Thyroid gland (tissue), 4 donors: ENCODE measurements around the gene GPHB5. TPM values are rescaled to one million over a fixed set of nuclear protein-coding genes. Genes with fewer than 3 reads are reported as not detected.

ENCODE experiments used
- DNase-seq, 2 donors: peaks; one replicate each; pipeline ENCODE4 v3.0.0-alpha.2; 2019
- H3K27ac ChIP-seq, 3 donors: fragments of 200-600 bp; sonication (generic); 1 replicate in 2 of 3; 2 replicates in 1 of 3; pipeline ENCODE4 v1.5.1; 2016 to 2019; ENCODE audit warnings: mild to moderate bottlenecking in 1 of 3, moderate library complexity in 1 of 3
- H3K27me3 ChIP-seq: fragments of 200-600 bp; sonication (generic); one replicate; pipeline ENCODE4 v1.5.1; 2019
- H3K36me3 ChIP-seq, 2 donors: fragments of 200-600 bp; sonication (generic); one replicate each; pipeline ENCODE4 v1.5.1; 2016 to 2019
- H3K4me1 ChIP-seq, 2 donors: fragments of 200-600 bp; sonication (generic); one replicate each; pipeline ENCODE4 v1.5.1; 2017 to 2019
- H3K4me3 ChIP-seq, 3 donors: fragments of 200-600 bp; sonication (generic); replicated peaks in 1 of 3; 1 replicate in 2 of 3; 2 replicates in 1 of 3; pipeline ENCODE4 v1.5.1; 2016; ENCODE audit warnings: mild to moderate bottlenecking in 1 of 3
- H3K9me3 ChIP-seq: fragments of 200-600 bp; sonication (generic); one replicate; pipeline ENCODE4 v1.5.1; 2017
- CTCF ChIP-seq, 6 experiments: fragments of 200-600 bp in 3 of 6; fragments of 450-650 bp in 3 of 6; sonication (generic) in 3 of 6; IDR thresholded peaks; one replicate each; pipeline ENCODE4 v1.5.1; 2016 to 2019; ENCODE audit warnings: antibody characterized with exemption in 6 of 6, mild to moderate bottlenecking in 2 of 6, inconsistent platforms in 1 of 6, moderate library complexity in 1 of 6
- POLR2A ChIP-seq, 2 donors: fragments of 450-650 bp; IDR thresholded peaks; one replicate each; pipeline ENCODE4 v1.6.1; 2017; ENCODE audit warnings: antibody characterized with exemption in 2 of 2, mild to moderate bottlenecking in 2 of 2, moderate library complexity in 1 of 2
- WGBS, 2 donors: methylation state at CpG; one replicate each; pipeline ENCODE4 v1.1.5; 2017; 5-methylcytosine and 5-hydroxymethylcytosine counted together
- intact Hi-C: fragments of 100-400 bp; cut with DNase I; formaldehyde crosslinking; loops from one replicate; pipeline ENCODE4 v1.15.1; 2023
- total RNA-seq, 4 donors: library from RNA; depleted of rRNA; stranded (reverse); fragments of >200 nt; gene quantifications; one replicate each; pipeline ENCODE4 v1.2.3, GENCODE V29; 2016

GPHB5 gene
- total RNA-seq, 4 donors from 2014 or later, result not detected

DNA sequence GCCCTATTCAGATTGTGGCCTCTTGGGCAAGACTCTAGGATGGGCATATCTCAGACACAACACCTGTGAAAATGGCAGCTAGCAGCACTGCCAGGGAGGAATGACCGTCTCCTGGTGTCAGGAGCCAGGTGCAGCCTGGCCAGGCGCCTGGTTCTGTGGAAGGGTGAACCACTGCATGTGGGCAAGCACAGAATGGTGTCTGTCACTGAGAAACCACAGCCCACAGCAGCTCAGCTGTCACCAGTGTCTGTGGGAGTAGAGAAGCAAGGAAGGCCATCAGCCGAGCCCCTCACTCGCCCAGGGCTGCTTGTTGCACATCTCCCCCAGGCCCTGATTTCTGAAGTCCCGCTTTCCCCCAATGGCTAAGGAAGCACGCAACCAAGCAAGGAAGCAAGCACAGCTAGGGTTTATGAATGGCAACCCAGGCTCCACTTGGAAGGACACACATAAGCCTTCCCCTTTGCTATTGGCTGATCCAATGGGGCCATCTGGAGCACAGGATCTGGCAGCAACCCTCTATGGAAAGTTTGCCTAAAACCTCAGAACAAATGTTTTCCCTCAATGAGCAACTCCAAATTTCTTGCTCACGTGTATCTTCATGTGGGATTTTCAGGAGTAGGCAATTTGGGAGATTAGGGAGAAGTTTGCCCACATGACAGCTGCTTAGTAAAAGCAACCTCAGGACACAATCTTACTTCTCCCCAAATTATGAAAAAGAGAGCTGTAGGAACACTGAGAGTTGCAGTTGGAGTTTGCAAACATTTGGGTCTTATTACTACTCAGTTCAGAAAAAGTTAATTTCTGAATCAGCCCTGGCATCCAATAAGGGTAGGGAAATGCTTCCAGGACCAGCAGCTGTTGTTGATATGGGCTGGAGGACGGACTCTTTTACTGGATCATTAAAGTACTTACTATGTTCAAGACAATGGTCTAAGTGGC lies 44.7 kb downstream of the GPHB5 start:
- no peak for DNase-seq
- TF ChIP-seq CTCF (IDR thresholded peaks at IDR 0.05), result no peak
- no peak for TF ChIP-seq POLR2A (IDR thresholded peaks at IDR 0.05)
- Histone ChIP-seq H3K27me3 (no peaks in the 10 kb centered on the region), H3K4me3 (no peak overlapping the region), H3K4me1 (no peaks in the 10 kb centered on the region), H3K27ac (no peak overlapping the region), H3K36me3 (no peaks in the 10 kb centered on the region), H3K9me3 (no peaks in the 10 kb centered on the region)
- 79 to 83% methylated on average over 3 to 8 of the region's 8 CpGs for WGBS, 2 donors
- intact Hi-C loops, result no loop called here

DNA sequence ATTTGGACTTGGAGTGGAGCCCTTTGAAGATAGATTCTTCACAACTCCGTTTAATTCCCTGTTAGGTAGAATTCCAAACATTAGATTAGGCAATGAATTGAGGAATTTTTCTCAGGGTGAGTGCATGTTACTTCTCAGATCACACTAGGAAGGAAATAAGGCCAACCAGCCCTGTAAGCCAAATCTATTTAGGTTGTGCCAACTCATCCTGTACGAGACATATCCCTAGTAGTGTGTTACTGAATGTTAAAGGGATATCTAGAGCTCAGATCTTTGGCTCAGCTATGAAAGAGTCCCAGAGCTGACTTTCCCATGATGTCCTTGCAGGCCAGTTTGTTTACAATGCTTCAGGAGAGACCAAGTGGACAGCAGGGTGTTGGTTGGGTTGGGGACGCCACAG lies 45.6 kb downstream of the GPHB5 start:
- intact Hi-C loops, result no loop called here
- Histone ChIP-seq H3K4me1 (no peaks in the 10 kb centered on the region), H3K27ac (no peak overlapping the region), H3K27me3 (no peaks in the 10 kb centered on the region), H3K36me3 (no peaks in the 10 kb centered on the region), H3K4me3 (no peak overlapping the region), H3K9me3 (no peaks in the 10 kb centered on the region)
- 55 to 66% methylated on average over 2 to 3 of the region's 3 CpGs for WGBS, 2 donors
- DNase-seq, result no peak
- no peak for TF ChIP-seq CTCF (IDR thresholded peaks at IDR 0.05)
- no peak for TF ChIP-seq POLR2A (IDR thresholded peaks at IDR 0.05)

GRCh38 chr14:63269561-63270225 lies 49.0 kb downstream of the GPHB5 start:
- no peaks in the 10 kb centered on the region for H3K4me1 ChIP-seq
- no peak for TF ChIP-seq POLR2A (IDR thresholded peaks at IDR 0.05)
- no peak for TF ChIP-seq CTCF (IDR thresholded peaks at IDR 0.05)
- no peaks in the 10 kb centered on the region for H3K36me3 ChIP-seq
- no peak for DNase-seq
- H3K4me3 ChIP-seq, result no peak overlapping the region
- WGBS, 2 donors, result 85 to 88% methylated on average over 11 of the region's 11 CpGs
- intact Hi-C loops, result no loop called here
- no peak overlapping the region for H3K27ac ChIP-seq
- no peaks in the 10 kb centered on the region for H3K9me3 ChIP-seq
- H3K27me3 ChIP-seq, result no peaks in the 10 kb centered on the region

DNA sequence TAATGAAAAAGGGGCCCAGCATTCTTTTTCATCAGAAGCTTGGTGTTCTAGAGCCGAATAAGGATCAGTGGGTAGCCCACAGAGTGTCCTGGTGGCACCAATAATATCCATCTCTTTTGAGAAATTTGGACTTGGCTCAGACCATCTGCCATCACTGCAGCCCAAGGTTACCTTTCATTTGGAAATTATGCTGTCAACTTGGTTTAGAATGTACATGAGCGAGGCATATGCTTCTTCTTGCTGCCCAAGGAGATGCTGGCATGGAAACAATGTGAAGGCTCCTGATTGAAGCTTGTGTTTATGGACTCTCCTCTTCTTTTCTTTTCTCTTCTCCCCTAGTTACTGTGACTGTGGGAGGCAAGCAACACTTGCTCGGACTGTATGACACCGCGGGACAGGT lies 50.0 kb downstream of the GPHB5 start:
- Histone ChIP-seq H3K9me3 (no peaks in the 10 kb centered on the region), H3K4me3 (no peak overlapping the region), H3K36me3 (no peaks in the 10 kb centered on the region), H3K4me1 (no peaks in the 10 kb centered on the region), H3K27me3 (no peaks in the 10 kb centered on the region), H3K27ac (no peak overlapping the region)
- no peak for DNase-seq
- no peak for TF ChIP-seq CTCF (IDR thresholded peaks at IDR 0.05)
- TF ChIP-seq POLR2A (IDR thresholded peaks at IDR 0.05), result no peak
- WGBS, 2 donors, result 95 to 97% methylated on average over 5 of the region's 5 CpGs
- intact Hi-C loops, result no loop called here

DNA sequence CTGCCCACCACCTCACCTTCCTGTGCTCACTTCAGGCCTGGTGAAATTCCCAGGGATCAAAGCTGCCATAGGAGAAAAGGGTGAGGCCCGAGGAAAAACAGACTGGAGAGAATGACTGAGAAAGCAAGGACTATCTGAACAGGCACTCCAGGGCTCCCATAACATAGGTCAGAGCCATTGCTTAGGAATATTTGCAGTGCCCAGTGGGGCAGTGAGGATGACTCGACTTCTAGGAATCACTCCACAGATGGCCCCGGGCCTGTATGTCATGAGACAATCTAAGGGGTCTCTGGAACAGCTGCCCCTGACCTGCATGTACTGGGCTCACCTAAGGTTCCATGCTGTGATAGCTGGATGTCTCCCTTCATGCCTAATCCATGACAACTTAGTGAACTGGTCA lies 51.6 kb downstream of the GPHB5 start:
- no peak for DNase-seq
- Histone ChIP-seq H3K4me1 (no peaks in the 10 kb centered on the region), H3K4me3 (no peak overlapping the region), H3K9me3 (no peaks in the 10 kb centered on the region), H3K27ac (no peak overlapping the region), H3K36me3 (no peaks in the 10 kb centered on the region), H3K27me3 (no peaks in the 10 kb centered on the region)
- TF ChIP-seq POLR2A (IDR thresholded peaks at IDR 0.05) (no peak), CTCF (IDR thresholded peaks at IDR 0.05) (no peak)
- intact Hi-C loops, result no loop called here
- WGBS, 2 donors, result 86 to 88% methylated on average over 3 of the region's 3 CpGs
